GM23248 (cell line): ENCODE data around the gene SERPINB8. TPM values are rescaled to one million over a fixed set of nuclear protein-coding genes. Genes with fewer than 3 reads are reported as not detected.
A peak's percentile ranks its signal among the peaks of the same experiment; 100 is the strongest.

ENCODE experiments used
- DNase-seq: peaks from one replicate; pipeline ENCODE4 v3.0.0-alpha.2; 2015
- H2AFZ ChIP-seq: fragments of 200-600 bp; sonication (generic); 2 replicates; pipeline ENCODE4 v1.6.1; 2016; ENCODE audit warnings: antibody characterized with exemption
- H3F3A ChIP-seq: fragments of 200-600 bp; sonication (generic); 2 replicates; pipeline ENCODE4 v1.6.1; 2016; ENCODE audit warnings: mild to moderate bottlenecking, antibody characterized with exemption, mixed run types; ENCODE audit not compliant: insufficient read depth
- H3K27ac ChIP-seq: fragments of 200-600 bp; sonication (generic); 2 replicates; pipeline ENCODE4 v1.5.1; 2016; ENCODE audit warnings: mild to moderate bottlenecking
- H3K27me3 ChIP-seq: fragments of 200-600 bp; sonication (generic); replicated peaks from 2 replicates; pipeline ENCODE4 v1.6.1; 2016; ENCODE audit warnings: mild to moderate bottlenecking; ENCODE audit not compliant: insufficient read depth
- H3K36me3 ChIP-seq: fragments of 200-600 bp; sonication (generic); 2 replicates; pipeline ENCODE4 v1.6.1; 2016; ENCODE audit warnings: low read depth, mild to moderate bottlenecking
- H3K4me1 ChIP-seq: fragments of 200-600 bp; sonication (generic); 2 replicates; pipeline ENCODE4 v1.6.1; 2016; ENCODE audit warnings: mild to moderate bottlenecking; ENCODE audit not compliant: insufficient read depth
- H3K4me2 ChIP-seq: fragments of 200-600 bp; sonication (generic); one replicate; pipeline ENCODE4 v1.6.1; 2016; ENCODE audit warnings: mild to moderate bottlenecking; ENCODE audit not compliant: unreplicated experiment
- H3K4me3 ChIP-seq: fragments of 200-600 bp; sonication (generic); 2 replicates; pipeline ENCODE4 v1.5.1; 2016; ENCODE audit warnings: mild to moderate bottlenecking
- H3K79me2 ChIP-seq: fragments of 200-600 bp; sonication (generic); 2 replicates; pipeline ENCODE4 v1.6.1; 2016; ENCODE audit warnings: mild to moderate bottlenecking; ENCODE audit not compliant: insufficient read depth
- H3K9ac ChIP-seq: fragments of 200-600 bp; sonication (generic); 2 replicates; pipeline ENCODE4 v1.6.1; 2016; ENCODE audit warnings: mild to moderate bottlenecking
- H3K9me2 ChIP-seq: fragments of 200-600 bp; sonication (generic); 2 replicates; pipeline ENCODE4 v1.6.1; 2016; ENCODE audit warnings: mixed run types, mild to moderate bottlenecking, moderate library complexity; ENCODE audit not compliant: insufficient read depth
- H3K9me3 ChIP-seq: fragments of 200-600 bp; sonication (generic); one replicate; pipeline ENCODE4 v1.6.1; 2017; ENCODE audit warnings: low read depth
- H4K20me1 ChIP-seq: fragments of 200-600 bp; sonication (generic); 2 replicates; pipeline ENCODE4 v1.6.0; 2016; ENCODE audit not compliant: insufficient read depth
- EZH2 ChIP-seq: fragments of 200-600 bp; sonication (generic); IDR thresholded peaks from 2 replicates; pipeline ENCODE4 v1.6.1; 2018; ENCODE audit warnings: antibody characterized with exemption, mild to moderate bottlenecking; ENCODE audit not compliant: insufficient read depth, poor library complexity, severe bottlenecking
- EZH2phosphoT487 ChIP-seq: fragments of 200-600 bp; sonication (generic); IDR thresholded peaks from 2 replicates; pipeline ENCODE4 v1.6.1; 2018; ENCODE audit warnings: antibody characterized with exemption, moderate library complexity, mild to moderate bottlenecking, low read depth; ENCODE audit not compliant: insufficient read depth
- WGBS, 2 experiments: methylation state at CpG; one replicate each; pipeline ENCODE4 v1.1.6; 2015 to 2017; ENCODE audit warnings: low lambda C conversion rate in 2 of 2, low coverage in 1 of 2; ENCODE audit errors: missing lambda C conversion rate in 2 of 2; 5-methylcytosine and 5-hydroxymethylcytosine counted together
- in situ Hi-C: fragments of 300-500 bp; cut with MboI; formaldehyde crosslinking; loops from 2 replicates; pipeline ENCODE4 v1.15.0; 2020
- polyA plus RNA-seq: library from polyadenylated mRNA; unstranded; fragments of >200 nt; fragmentation: Nextera tagmentation; extraction: Ambion mirVana; gene quantifications from 2 replicates; pipeline ENCODE4 v1.2.1, GENCODE V29; 2016
- total RNA-seq: library from RNA; depleted of rRNA; stranded (reverse); fragments of >200 nt; shearing (Covaris generic); gene quantifications from 2 replicates; pipeline ENCODE4 v1.2.3, GENCODE V29; 2014

The SERPINB8 gene
- total and polyA plus RNA-seq, 2 experiments from 2014 or later, result 21.2 to 57.3 TPM

DNA sequence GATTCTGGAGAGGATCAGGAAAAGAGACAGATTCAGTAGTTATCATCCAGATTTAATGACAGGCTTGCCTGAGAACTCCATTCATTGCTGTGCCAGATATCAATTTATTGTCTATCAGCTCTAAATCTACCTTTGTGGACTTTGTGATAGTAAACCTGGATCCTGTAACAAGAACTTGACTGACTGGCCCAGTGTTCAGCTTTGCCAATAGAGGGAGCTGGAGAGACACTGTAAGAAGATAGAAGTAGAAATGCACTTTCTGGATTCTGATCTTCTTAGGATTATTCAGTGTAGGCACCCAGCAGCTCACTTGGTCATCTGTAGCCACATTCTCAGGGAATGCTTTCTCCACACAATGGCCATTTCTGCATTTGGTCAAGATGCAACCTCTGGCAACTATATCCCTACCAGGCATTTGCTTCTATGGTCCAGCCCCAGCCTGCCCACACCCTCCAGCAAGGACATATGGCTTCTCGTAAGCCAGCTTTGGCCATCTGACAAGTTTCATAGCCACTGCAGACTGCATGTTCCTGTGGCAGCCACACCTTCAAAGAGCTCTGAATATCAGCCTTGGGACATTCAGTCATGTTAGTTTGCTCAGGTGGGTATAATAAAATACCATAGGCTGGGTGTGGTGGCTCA is 6.1 kb upstream of the SERPINB8 start:
- no peak overlapping the region for H3K4me2 ChIP-seq
- DNase-seq, result peak; percentile 82
- peaks cover 14% of the 10 kb centered on the region; the same call in 1 of the 2 replicates for H3K4me1 ChIP-seq
- H3K9ac ChIP-seq, result no peak overlapping the region
- TF ChIP-seq EZH2 (no peak), EZH2phosphoT487 (no peak)
- in situ Hi-C loops, result no loop called here
- H4K20me1 ChIP-seq, result no peaks in the 10 kb centered on the region
- no peaks in the 10 kb centered on the region for H3K27me3 ChIP-seq
- no peaks in the 10 kb centered on the region for H3K79me2 ChIP-seq
- H3K4me3 ChIP-seq, result no peak overlapping the region
- WGBS, 2 experiments, result 55 to 63% methylated on average over 1 of the region's 1 CpG
- peaks cover 8% of the 10 kb centered on the region for H3F3A ChIP-seq
- H3K9me2 ChIP-seq, result no peaks in the 10 kb centered on the region
- H3K9me3 ChIP-seq, result no peaks in the 10 kb centered on the region
- H3K27ac ChIP-seq, result no peak overlapping the region
- H2AFZ ChIP-seq, result no peak overlapping the region
- no peaks in the 10 kb centered on the region for H3K36me3 ChIP-seq

DNA sequence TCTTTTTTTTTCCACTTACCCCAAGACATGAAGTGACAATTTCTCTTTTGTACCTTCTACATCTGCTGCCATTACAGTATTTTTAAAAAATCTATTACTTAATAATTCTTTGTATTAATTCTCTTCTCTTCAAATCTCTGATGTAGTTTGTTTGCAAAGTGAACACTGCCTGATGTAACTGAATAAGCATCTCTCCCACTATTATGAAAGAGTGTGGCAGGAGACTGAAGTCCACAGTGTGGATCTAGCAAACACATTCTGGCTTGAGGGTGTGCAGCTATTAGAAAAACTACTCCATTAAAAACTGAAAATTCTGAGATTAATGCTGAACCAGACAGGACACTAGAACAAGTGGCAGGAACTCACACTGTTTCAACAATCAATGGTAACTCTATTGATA is 5.0 kb upstream of the SERPINB8 start:
- H3K27ac ChIP-seq, result no peak overlapping the region

DNA sequence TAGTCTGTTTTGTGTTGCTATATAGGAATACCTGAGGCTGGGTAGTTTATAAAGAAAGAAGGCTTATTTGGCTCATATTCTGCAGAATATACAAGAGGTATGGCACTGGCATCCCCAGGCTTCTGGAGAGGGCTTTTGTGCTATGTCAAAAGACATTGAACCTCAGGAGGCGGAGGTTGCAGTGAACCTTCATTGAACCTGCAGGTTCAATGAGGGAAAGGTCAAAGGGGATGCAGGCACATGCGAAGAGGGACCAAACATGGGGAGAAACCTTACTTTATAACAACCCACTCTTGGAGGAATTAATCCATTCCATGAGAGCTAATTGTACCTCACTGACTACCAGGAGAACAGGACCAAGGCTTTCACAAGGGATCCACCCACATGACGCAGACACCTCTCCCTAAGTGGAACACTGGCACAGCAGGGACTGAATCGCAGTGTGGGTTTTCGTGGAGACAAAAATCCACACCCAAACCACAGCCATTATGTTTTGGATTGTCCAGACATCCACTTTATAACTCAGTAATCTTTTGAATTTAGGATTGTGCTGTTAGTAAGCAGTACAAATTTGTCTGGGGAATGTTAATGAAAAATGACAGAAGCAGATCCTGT is 4.1 kb upstream of the SERPINB8 start:
- H3K9me3 ChIP-seq, result no peaks in the 10 kb centered on the region
- peaks cover 23% of the 10 kb centered on the region for H3K4me1 ChIP-seq
- DNase-seq, result peak; percentile 86
- H3K9me2 ChIP-seq, result no peaks in the 10 kb centered on the region
- peak overlapping the region; percentile 36 for H3K4me2 ChIP-seq
- H3F3A ChIP-seq, result peaks cover 20% of the 10 kb centered on the region
- TF ChIP-seq EZH2phosphoT487 (no peak), EZH2 (no peak)
- H3K36me3 ChIP-seq, result no peaks in the 10 kb centered on the region
- H3K27me3 ChIP-seq, result no peaks in the 10 kb centered on the region
- H3K27ac ChIP-seq, result peak overlapping the region; percentile 67
- WGBS, 2 experiments, result 62 to 71% methylated on average over 5 of the region's 5 CpGs
- H3K79me2 ChIP-seq, result no peaks in the 10 kb centered on the region; the same call in 1 of the 2 replicates
- in situ Hi-C loops, result no loop called here
- H4K20me1 ChIP-seq, result no peaks in the 10 kb centered on the region
- peak overlapping the region; percentile 21; the same call in 1 of the 2 replicates for H3K9ac ChIP-seq
- no peak overlapping the region for H3K4me3 ChIP-seq
- no peak overlapping the region; the same call in 1 of the 2 replicates for H2AFZ ChIP-seq

More for the DNA sequence above, 5.0 kb upstream of the SERPINB8 start:
- in situ Hi-C loops, result no loop called here
- Histone ChIP-seq H3K9ac (no peak overlapping the region), H3K4me2 (no peak overlapping the region), H3K9me2 (no peaks in the 10 kb centered on the region), H3K27me3 (no peaks in the 10 kb centered on the region), H3F3A (peaks cover 18% of the 10 kb centered on the region), H3K4me1 (peaks cover 23% of the 10 kb centered on the region), H3K9me3 (no peaks in the 10 kb centered on the region), H3K79me2 (no peaks in the 10 kb centered on the region), H4K20me1 (no peaks in the 10 kb centered on the region), H2AFZ (no peak overlapping the region), H3K4me3 (no peak overlapping the region), H3K36me3 (no peaks in the 10 kb centered on the region)
- peak; percentile 12 for DNase-seq
- TF ChIP-seq EZH2 (no peak), EZH2phosphoT487 (no peak)

DNA sequence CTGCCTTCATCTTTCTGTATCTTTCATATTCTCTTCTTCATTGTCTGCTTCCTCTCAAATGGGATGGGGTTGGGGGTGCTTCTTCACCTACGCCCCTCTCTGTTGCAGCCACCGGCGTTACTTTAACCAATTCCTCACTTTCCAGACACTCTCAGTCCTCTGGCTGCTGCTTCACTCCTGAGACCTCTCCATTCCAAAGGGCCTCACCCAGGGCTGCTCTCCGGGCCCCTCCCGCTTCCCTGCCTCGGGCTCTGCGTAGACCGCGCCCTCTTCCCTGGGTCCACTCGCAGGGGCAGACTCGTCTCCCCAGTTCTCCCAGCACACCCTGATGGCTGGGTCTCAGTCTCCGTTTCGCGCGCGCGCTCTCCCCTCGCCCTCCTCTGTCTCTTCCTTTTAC is 926 bp downstream of the SERPINB8 start:
- TF ChIP-seq EZH2phosphoT487 (no peak), EZH2 (no peak)
- no peaks in the 10 kb centered on the region for H3K36me3 ChIP-seq
- 21 to 22% methylated on average over 18 of the region's 18 CpGs for WGBS, 2 experiments
- H3K9me3 ChIP-seq, result no peaks in the 10 kb centered on the region
- H4K20me1 ChIP-seq, result no peaks in the 10 kb centered on the region
- H3F3A ChIP-seq, result peaks cover 31% of the 10 kb centered on the region
- peak overlapping the region; percentile 84 for H3K4me2 ChIP-seq
- H3K9me2 ChIP-seq, result no peaks in the 10 kb centered on the region
- peak overlapping the region; percentile 92 for H3K27ac ChIP-seq
- peak overlapping the region; percentile 90 for H3K9ac ChIP-seq
- peaks cover 29% of the 10 kb centered on the region for H3K4me1 ChIP-seq
- H3K79me2 ChIP-seq, result peaks cover 47% of the 10 kb centered on the region
- in situ Hi-C loops, result no loop called here
- DNase-seq, result peak; percentile 77
- no peaks in the 10 kb centered on the region for H3K27me3 ChIP-seq
- peak overlapping the region; percentile 79 for H2AFZ ChIP-seq
- peak overlapping the region; percentile 82 for H3K4me3 ChIP-seq
